HEK293 (cell line): ENCODE data around the gene ACSL3.

Experiments
- CTCF ChIA-PET: fragments of 350-600 bp; formaldehyde crosslinking; extraction: SDS; loops from one replicate; lab custom pipeline; 2021; ENCODE audit warnings: antibody characterized with exemption; lab: Yijun Ruan, JAX
- POLR2A ChIA-PET: fragments of 300-600 bp; formaldehyde crosslinking; extraction: SDS; loops from one replicate; lab custom pipeline; 2020; ENCODE audit warnings: antibody characterized with exemption, inconsistent platforms; lab: Yijun Ruan, JAX
- H3K27ac ChIP-seq: fragments of 200-500 bp; sonication (Bioruptor generic); 2 replicates; pipeline ENCODE4 v1.5.1; 2014; ENCODE audit warnings: low read depth, low read length, control low read depth, inconsistent platforms; ENCODE audit errors: extremely low read depth
- H3K36me3 ChIP-seq, 2 experiments: fragments of 200-500 bp in 1 of 2; sonication (Bioruptor generic) in 1 of 2; 1 replicate in 1 of 2; 2 replicates in 1 of 2; pipeline ENCODE4 v1.5.1; 2014 to 2017; ENCODE audit warnings: inconsistent platforms in 2 of 2, low read length in 2 of 2; ENCODE audit not compliant: control insufficient read depth in 2 of 2, insufficient read depth in 1 of 2
- H3K4me1 ChIP-seq: fragments of 200-500 bp; sonication (Bioruptor generic); 2 replicates; pipeline ENCODE4 v1.5.1; 2014; ENCODE audit warnings: mild to moderate bottlenecking, low read length, inconsistent platforms; ENCODE audit not compliant: control insufficient read depth, insufficient read depth
- H3K4me3 ChIP-seq: 2 replicates; pipeline ENCODE4 v1.5.1; 2011; ENCODE audit warnings: low read depth, mild to moderate bottlenecking, control low read depth, low read length, moderate library complexity
- H3K9me3 ChIP-seq: fragments of 200-500 bp; sonication (Bioruptor generic); 2 replicates; pipeline ENCODE4 v1.5.1; 2014; ENCODE audit warnings: low read depth, low read length, inconsistent platforms; ENCODE audit not compliant: control insufficient read depth, insufficient read depth
- ATF2 ChIP-seq: fragments of 450-650 bp; formaldehyde crosslinking; IDR thresholded peaks from 2 replicates; pipeline ENCODE4 v1.5.1; 2016; ENCODE audit warnings: missing biosample characterization, missing genetic modification characterization, low read depth
- CTCF ChIP-seq: fragments of 450-650 bp; formaldehyde crosslinking; IDR thresholded peaks from 2 replicates; pipeline ENCODE4 v1.5.1; 2016; ENCODE audit warnings: missing biosample characterization, missing genetic modification characterization
- KLF9 ChIP-seq: fragments of 450-650 bp; formaldehyde crosslinking; IDR thresholded peaks from 2 replicates; pipeline ENCODE4 v1.5.1; 2016; ENCODE audit warnings: missing biosample characterization, missing genetic modification characterization, low read depth
- ZBTB20 ChIP-seq: fragments of 450-650 bp; formaldehyde crosslinking; IDR thresholded peaks from 2 replicates; pipeline ENCODE4 v1.5.1; 2016; ENCODE audit warnings: missing biosample characterization, missing genetic modification characterization
- ZNF169 ChIP-seq: fragments of 450-650 bp; formaldehyde crosslinking; IDR thresholded peaks from 2 replicates; pipeline ENCODE4 v1.5.1; 2016; ENCODE audit warnings: missing biosample characterization, missing genetic modification characterization
- ZNF19 ChIP-seq: fragments of 450-650 bp; formaldehyde crosslinking; IDR thresholded peaks from 2 replicates; pipeline ENCODE4; 2016; ENCODE audit warnings: missing biosample characterization, missing genetic modification characterization, low read depth
- ZNF2 ChIP-seq: fragments of 450-650 bp; formaldehyde crosslinking; IDR thresholded peaks from 2 replicates; pipeline ENCODE4 v1.5.1; 2016; ENCODE audit warnings: missing biosample characterization, missing genetic modification characterization
- ZNF202 ChIP-seq: fragments of 450-650 bp; formaldehyde crosslinking; IDR thresholded peaks from 2 replicates; pipeline ENCODE4 v1.5.1; 2016; ENCODE audit warnings: missing biosample characterization, missing genetic modification characterization, borderline replicate concordance
- ZNF248 ChIP-seq: fragments of 450-650 bp; formaldehyde crosslinking; IDR thresholded peaks from 2 replicates; pipeline ENCODE4 v1.5.1; 2017; ENCODE audit warnings: missing biosample characterization, missing genetic modification characterization
- ZNF280D ChIP-seq: fragments of 450-650 bp; formaldehyde crosslinking; IDR thresholded peaks from 2 replicates; pipeline ENCODE4 v1.5.1; 2016; ENCODE audit warnings: missing biosample characterization, missing genetic modification characterization
- ZNF362 ChIP-seq: fragments of 450-650 bp; formaldehyde crosslinking; IDR thresholded peaks from 2 replicates; pipeline ENCODE4 v1.5.1; 2016; ENCODE audit warnings: missing biosample characterization, missing genetic modification characterization
- ZNF404 ChIP-seq: fragments of 450-650 bp; formaldehyde crosslinking; IDR thresholded peaks from 2 replicates; pipeline ENCODE4 v1.5.1; 2017; ENCODE audit warnings: missing biosample characterization, missing genetic modification characterization
- ZNF449 ChIP-seq: fragments of 450-650 bp; formaldehyde crosslinking; IDR thresholded peaks from 2 replicates; pipeline ENCODE4 v1.5.1; 2017; ENCODE audit warnings: missing biosample characterization, mild to moderate bottlenecking, missing genetic modification characterization, moderate library complexity
- ZNF473 ChIP-seq: fragments of 450-650 bp; formaldehyde crosslinking; IDR thresholded peaks from 2 replicates; pipeline ENCODE4 v1.5.1; 2017; ENCODE audit warnings: missing biosample characterization, missing genetic modification characterization
- ZNF560 ChIP-seq: fragments of 450-650 bp; formaldehyde crosslinking; IDR thresholded peaks from 2 replicates; pipeline ENCODE4 v1.5.1; 2017; ENCODE audit warnings: missing biosample characterization, missing genetic modification characterization, borderline replicate concordance
- ZNF610 ChIP-seq: fragments of 450-650 bp; formaldehyde crosslinking; IDR thresholded peaks from 2 replicates; pipeline ENCODE4 v1.5.1; 2016; ENCODE audit warnings: missing biosample characterization, missing genetic modification characterization, borderline replicate concordance
- ZNF654 ChIP-seq: fragments of 450-650 bp; formaldehyde crosslinking; IDR thresholded peaks from 2 replicates; pipeline ENCODE4 v1.5.1; 2016; ENCODE audit warnings: low read depth, missing biosample characterization, missing genetic modification characterization
- ZNF692 ChIP-seq: fragments of 450-650 bp; formaldehyde crosslinking; IDR thresholded peaks from 2 replicates; pipeline ENCODE4 v1.5.1; 2016; ENCODE audit warnings: missing biosample characterization, missing genetic modification characterization
- ZNF701 ChIP-seq: fragments of 450-650 bp; formaldehyde crosslinking; IDR thresholded peaks from 2 replicates; pipeline ENCODE4 v1.5.1; 2016; ENCODE audit warnings: missing biosample characterization, missing genetic modification characterization

ACSL3 gene

GRCh38 chr2:222978850-222979249, 118.0 kb downstream of the ACSL3 start (continued):
- no peak for TF ChIP-seq ZNF473

GRCh38 chr2:222979484-222979883, 118.6 kb downstream of the ACSL3 start:
- ChIA-PET POLR2A (interaction anchor here (0.6 kb wide), 1 partner anchor 145 kb away, joined by 4 read pairs; no protein-coding TSS in a partner anchor), CTCF (interaction anchor here (0.6 to 0.8 kb wide), 4 partner anchors 7 to 681 kb away, joined by 3 read pairs; no protein-coding TSS in a partner anchor)
- no peak overlapping the region for H3K27ac ChIP-seq
- H3K9me3 ChIP-seq, result no peaks in the 10 kb centered on the region
- TF ChIP-seq ZNF701 (tag by site-specific recombination), result no peak
- no peak for TF ChIP-seq ZNF560
- no peak for TF ChIP-seq ZNF19 (tag by site-specific recombination)
- TF ChIP-seq ZBTB20 (tag by site-specific recombination), result no peak
- no peak for TF ChIP-seq ZNF169 (tag by site-specific recombination)
- TF ChIP-seq ZNF2, result no peak
- TF ChIP-seq KLF9 (tag by site-specific recombination), result no peak
- no peaks in the 10 kb centered on the region for H3K4me1 ChIP-seq
- H3K4me3 ChIP-seq, result no peak overlapping the region
- H3K36me3 ChIP-seq, result no peaks in the 10 kb centered on the region

- Histone ChIP-seq H3K4me1 (no peaks in the 10 kb centered on the region), H3K4me3 (no peak overlapping the region), H3K36me3 (no peaks in the 10 kb centered on the region), H3K9me3 (no peaks in the 10 kb centered on the region), H3K27ac (no peak overlapping the region)
- POLR2A ChIA-PET, result no interaction called here
- CTCF ChIA-PET, result interaction anchor here (0.6 to 4.2 kb wide), 11 partner anchors 8 to 274 kb away, joined by 3 to 37 read pairs (median 4); no protein-coding TSS in a partner anchor
- TF ChIP-seq ATF2 (tag by site-specific recombination), result peak; percentile 43; the same call in 1 of the 2 replicates
- TF ChIP-seq ZNF654 (tag by site-specific recombination), result peak; percentile 62
- no peak for TF ChIP-seq ZNF404
- no peak for TF ChIP-seq ZNF202 (tag by site-specific recombination)
- peak; percentile 66 for TF ChIP-seq CTCF (tag by site-specific recombination)
- no peak for TF ChIP-seq ZNF449
- TF ChIP-seq ZNF248, result no peak
- no peak for TF ChIP-seq ZNF362 (tag by site-specific recombination)
- peak; percentile 54; the same call in 1 of the 2 replicates for TF ChIP-seq ZNF692
- no peak for TF ChIP-seq ZNF610 (tag by site-specific recombination)
- no peak for TF ChIP-seq ZNF280D (tag by site-specific recombination)
Observed at GRCh38 chr2:222982010-222982908, 121.4 kb downstream of the ACSL3 start.
